ENCODE data around the gene SPATA19.

Gene SPATA19

GRCh38 chr11:133845413-133845812, at the start of gene SPATA19:
Gene SPATA19 (minus strand): TSS chr11:133845513. CDS start chr11:133845446, 67 bp downstream.
- in situ Hi-C loops (cut with HindIII; ENCODE audit: low pct_unique_long_range_greater_than_20kb, low sequenced_read_pairs), result no loop called here
- no peak for DNase-seq (ENCODE audit: low read depth in 1 of 2, low spot score in 1 of 2)
- no peak for TF ChIP-seq JUND (IDR thresholded peaks at IDR 0.05; ENCODE audit: low read depth)

- TF ChIP-seq JUND (IDR thresholded peaks at IDR 0.05; ENCODE audit: low read depth), result no peak
- in situ Hi-C loops (cut with HindIII; ENCODE audit: low pct_unique_long_range_greater_than_20kb, low sequenced_read_pairs), result no loop called here
- peak; percentile 64 to 72 for DNase-seq (ENCODE audit: low read depth in 1 of 2, low spot score in 1 of 2)
These were observed 49.8 kb upstream of the SPATA19 start for GRCh38 chr11:133895061-133895479.

- in situ Hi-C loops (cut with HindIII; ENCODE audit: low pct_unique_long_range_greater_than_20kb, low sequenced_read_pairs), result no loop called here
- no peak for DNase-seq (ENCODE audit: low read depth in 1 of 2, low spot score in 1 of 2)
- no peak for TF ChIP-seq JUND (IDR thresholded peaks at IDR 0.05; ENCODE audit: low read depth)
These were observed 48.1 kb upstream of the SPATA19 start for GRCh38 chr11:133893381-133893780.

- no peak for TF ChIP-seq JUND (IDR thresholded peaks at IDR 0.05; ENCODE audit: low read depth)
- in situ Hi-C loops (cut with HindIII; ENCODE audit: low pct_unique_long_range_greater_than_20kb, low sequenced_read_pairs), result no loop called here
- no peak for DNase-seq (ENCODE audit: low read depth in 1 of 2, low spot score in 1 of 2)
These were observed 47.5 kb upstream of the SPATA19 start for GRCh38 chr11:133892584-133893380.

GRCh38 chr11:133892126-133892525, 46.8 kb upstream of the SPATA19 start:
- TF ChIP-seq JUND (IDR thresholded peaks at IDR 0.05; ENCODE audit: low read depth), result no peak
- no peak for DNase-seq (ENCODE audit: low read depth in 1 of 2, low spot score in 1 of 2)
- in situ Hi-C loops (cut with HindIII; ENCODE audit: low pct_unique_long_range_greater_than_20kb, low sequenced_read_pairs), result no loop called here

GRCh38 chr11:133889893-133890292, 44.6 kb upstream of the SPATA19 start:
- no peak for DNase-seq (ENCODE audit: low read depth in 1 of 2, low spot score in 1 of 2)
- in situ Hi-C loops (cut with HindIII; ENCODE audit: low pct_unique_long_range_greater_than_20kb, low sequenced_read_pairs), result no loop called here
- no peak for TF ChIP-seq JUND (IDR thresholded peaks at IDR 0.05; ENCODE audit: low read depth)

GRCh38 chr11:133889188-133889587, 43.9 kb upstream of the SPATA19 start:
- no peak for TF ChIP-seq JUND (IDR thresholded peaks at IDR 0.05; ENCODE audit: low read depth)
- in situ Hi-C loops (cut with HindIII; ENCODE audit: low pct_unique_long_range_greater_than_20kb, low sequenced_read_pairs), result no loop called here
- DNase-seq (ENCODE audit: low read depth in 1 of 2, low spot score in 1 of 2), result no peak

GRCh38 chr11:133887692-133888332, 42.5 kb upstream of the SPATA19 start:
- no peak for TF ChIP-seq JUND (IDR thresholded peaks at IDR 0.05; ENCODE audit: low read depth)
- no peak for DNase-seq (ENCODE audit: low read depth in 1 of 2, low spot score in 1 of 2)
- in situ Hi-C loops (cut with HindIII; ENCODE audit: low pct_unique_long_range_greater_than_20kb, low sequenced_read_pairs), result no loop called here

- in situ Hi-C loops (cut with HindIII; ENCODE audit: low pct_unique_long_range_greater_than_20kb, low sequenced_read_pairs), result no loop called here
- TF ChIP-seq JUND (IDR thresholded peaks at IDR 0.05; ENCODE audit: low read depth), result no peak
- DNase-seq (ENCODE audit: low read depth in 1 of 2, low spot score in 1 of 2), result no peak
These were observed 40.7 kb upstream of the SPATA19 start for GRCh38 chr11:133886029-133886428.

- no peak for TF ChIP-seq JUND (IDR thresholded peaks at IDR 0.05; ENCODE audit: low read depth)
- no peak for DNase-seq (ENCODE audit: low read depth in 1 of 2, low spot score in 1 of 2)
- in situ Hi-C loops (cut with HindIII; ENCODE audit: low pct_unique_long_range_greater_than_20kb, low sequenced_read_pairs), result no loop called here
These were observed 26.8 kb upstream of the SPATA19 start for GRCh38 chr11:133872160-133872559.

GRCh38 chr11:133867456-133867855, 22.1 kb upstream of the SPATA19 start:
- no peak for TF ChIP-seq JUND (IDR thresholded peaks at IDR 0.05; ENCODE audit: low read depth)
- in situ Hi-C loops (cut with HindIII; ENCODE audit: low pct_unique_long_range_greater_than_20kb, low sequenced_read_pairs), result no loop called here
- no peak for DNase-seq (ENCODE audit: low read depth in 1 of 2, low spot score in 1 of 2)

- no peak for DNase-seq (ENCODE audit: low read depth in 1 of 2, low spot score in 1 of 2)
- no peak for TF ChIP-seq JUND (IDR thresholded peaks at IDR 0.05; ENCODE audit: low read depth)
- in situ Hi-C loops (cut with HindIII; ENCODE audit: low pct_unique_long_range_greater_than_20kb, low sequenced_read_pairs), result no loop called here
These were observed 20.2 kb upstream of the SPATA19 start for GRCh38 chr11:133865466-133865865.

GRCh38 chr11:133864756-133865155, 19.4 kb upstream of the SPATA19 start:
- in situ Hi-C loops (cut with HindIII; ENCODE audit: low pct_unique_long_range_greater_than_20kb, low sequenced_read_pairs), result no loop called here
- no peak for TF ChIP-seq JUND (IDR thresholded peaks at IDR 0.05; ENCODE audit: low read depth)
- DNase-seq (ENCODE audit: low read depth in 1 of 2, low spot score in 1 of 2), result no peak
